ENCODE results near the gene LRRC19.

DNA sequence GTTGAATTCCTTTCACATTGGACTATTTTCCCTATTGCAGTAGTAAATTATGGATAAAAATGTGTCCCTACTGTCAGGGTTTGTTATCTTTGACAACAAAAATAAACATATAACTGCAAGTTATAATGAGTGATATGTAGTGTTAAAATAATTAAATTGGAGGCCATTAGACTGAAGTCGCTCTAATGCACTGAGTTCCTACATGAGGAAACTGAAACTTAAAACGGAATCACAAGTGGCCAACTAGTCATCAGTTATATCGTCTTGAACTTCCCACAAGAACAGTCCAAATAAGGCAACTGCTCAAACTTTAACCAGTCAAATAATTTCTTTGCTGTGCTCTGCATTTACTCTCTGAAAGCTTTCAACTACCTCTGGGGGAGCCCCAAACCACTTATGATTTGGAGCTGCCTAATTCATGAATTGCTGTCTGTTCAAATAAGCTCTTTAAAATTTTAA is 51.4 kb downstream of the LRRC19 start:
- TF ChIP-seq CTCF (IDR thresholded peaks at IDR 0.05) (no peak), POLR2A (IDR thresholded peaks at IDR 0.05) (no peak)

Measured in suprapubic skin (tissue), 3 donors.